HCT116 (cell line): ENCODE results near the gene ETV4. TPM values are rescaled to one million over a fixed set of nuclear protein-coding genes. Genes with fewer than 3 reads are reported as not detected.

Experiments used
- ATAC-seq: fragments of 200-7000 bp; cut with Tn5 transposase; 2 replicates; pipeline ENCODE4 v1.9.1; 2020; ENCODE audit warnings: mild to moderate bottlenecking, moderate library complexity
- BruUV-seq: library from RNA; stranded (reverse); fragments of 400-500 nt; replicated peaks from 2 replicates; lab custom pipeline; 2021; lab: Mats Ljungman, UMichigan
- CTCF ChIA-PET: fragments of 300-600 bp; sonication (Branson Sonifier 250); formaldehyde crosslinking; loops from one replicate; lab custom pipeline; 2021; ENCODE audit warnings: antibody characterized with exemption; lab: Charles Lee
- POLR2A ChIA-PET: fragments of 300-600, 350-600 bp; sonication (Branson Sonifier 250); formaldehyde crosslinking; loops from one replicate; lab custom pipeline; 2021; ENCODE audit warnings: antibody characterized with exemption; lab: Charles Lee
- RAD21 ChIA-PET, 2 experiments: fragments of 300-600 bp; sonication (Branson Sonifier 250); formaldehyde crosslinking; loops; one replicate each; lab custom pipeline; 2023; ENCODE audit warnings: low total read pairs in 2 of 2; ENCODE audit not compliant: uncharacterized antibody in 2 of 2, unreplicated experiment in 2 of 2, low non-redundant PET in 1 of 2; lab: Charles Lee
- DNase-seq: peaks from one replicate; pipeline ENCODE4 v3.0.0-alpha.2; 2010; ENCODE audit warnings: low read depth, low spot score
- H2AFZ ChIP-seq: fragments of 200-600 bp; shearing (Covaris generic), sonication (generic); 2 replicates; pipeline ENCODE4 v1.6.1; 2017; ENCODE audit warnings: low read depth, mixed run types, mixed read lengths, antibody characterized with exemption, low read length; ENCODE audit not compliant: poor library complexity, severe bottlenecking
- H3K27ac ChIP-seq: 2 replicates; pipeline ENCODE4 v1.5.1; 2012; ENCODE audit warnings: low read depth, low read length
- H3K27me3 ChIP-seq: fragments of 200-600 bp; sonication (generic); 2 replicates; pipeline ENCODE4 v1.6.1; 2016; ENCODE audit warnings: mixed run types, low read length, mixed read lengths; ENCODE audit not compliant: insufficient read depth
- H3K36me3 ChIP-seq, 2 experiments: fragments of 200-500 bp in 1 of 2; fragments of 200-600 bp in 1 of 2; sonication (Bioruptor generic) in 1 of 2; sonication (generic) in 1 of 2; 2 replicates each; pipeline versions ENCODE4 v1.5.1 to v1.6.1; 2014 to 2016; ENCODE audit warnings: low read length in 2 of 2, inconsistent platforms in 1 of 2, mixed read lengths in 1 of 2, mixed run types in 1 of 2; ENCODE audit not compliant: insufficient read depth in 2 of 2, control insufficient read depth in 1 of 2
- H3K4me1 ChIP-seq, 2 experiments: fragments of 200-600 bp in 1 of 2; sonication (generic) in 1 of 2; 2 replicates each; pipeline versions ENCODE4 v1.5.1 to v1.6.1; 2012 to 2017; ENCODE audit warnings: low read length in 2 of 2, inconsistent platforms in 1 of 2, mild to moderate bottlenecking in 1 of 2, mixed read lengths in 1 of 2, mixed run types in 1 of 2, moderate library complexity in 1 of 2; ENCODE audit not compliant: insufficient read depth in 2 of 2, control insufficient read depth in 1 of 2
- H3K4me2 ChIP-seq: fragments of 200-600 bp; sonication (generic); 2 replicates; pipeline ENCODE4 v1.6.1; 2017; ENCODE audit warnings: mixed run types, low read length, mixed read lengths
- H3K4me3 ChIP-seq, 2 experiments: fragments of 200-600 bp in 1 of 2; sonication (generic) in 1 of 2; replicated peaks in 1 of 2; 2 replicates each; pipeline ENCODE4 v1.5.1; 2011 to 2016; ENCODE audit warnings: low read length in 2 of 2, control low read depth in 1 of 2, low read depth in 1 of 2, mild to moderate bottlenecking in 1 of 2, mixed read lengths in 1 of 2, mixed run types in 1 of 2
- H3K79me2 ChIP-seq: fragments of 200-600 bp; sonication (generic); 2 replicates; pipeline ENCODE4 v1.6.1; 2017; ENCODE audit warnings: mild to moderate bottlenecking, mixed run types, low read length, moderate library complexity, mixed read lengths; ENCODE audit not compliant: insufficient read depth
- H3K9ac ChIP-seq: fragments of 200-600 bp; sonication (generic); 2 replicates; pipeline ENCODE4 v1.6.1; 2016; ENCODE audit warnings: low read length, mixed read lengths
- H3K9me2 ChIP-seq: fragments of 200-600 bp; sonication (generic), shearing (Covaris generic); 2 replicates; pipeline ENCODE4 v1.6.1; 2017; ENCODE audit warnings: mixed run types, mild to moderate bottlenecking, moderate library complexity; ENCODE audit not compliant: insufficient read depth
- H3K9me3 ChIP-seq, 2 experiments: fragments of 200-500 bp in 1 of 2; fragments of 200-600 bp in 1 of 2; sonication (Bioruptor generic) in 1 of 2; sonication (generic) in 1 of 2; 2 replicates each; pipeline ENCODE4 v1.6.1; 2014 to 2017; ENCODE audit warnings: low read length in 2 of 2, mixed read lengths in 2 of 2, inconsistent platforms in 1 of 2, low read depth in 1 of 2, mild to moderate bottlenecking in 1 of 2, mixed run types in 1 of 2, moderate library complexity in 1 of 2; ENCODE audit not compliant: control insufficient read depth in 1 of 2, insufficient read depth in 1 of 2
- H4K20me1 ChIP-seq: fragments of 200-600 bp; sonication (generic), shearing (Covaris generic); 2 replicates; pipeline ENCODE4 v1.6.1; 2017; ENCODE audit warnings: mixed run types, mild to moderate bottlenecking, moderate library complexity; ENCODE audit not compliant: insufficient read depth
- CTCF ChIP-seq, 3 experiments: fragments of 200-600 bp in 1 of 3; sonication (generic) in 1 of 3; IDR thresholded peaks in 2 of 3; conservative IDR thresholded peaks in 1 of 3; 2 replicates each; pipeline ENCODE4 v1.5.1; 2012 to 2017; ENCODE audit warnings: low read depth in 2 of 3, low read length in 2 of 3, antibody characterized with exemption in 1 of 3, borderline replicate concordance in 1 of 3, control low read depth in 1 of 3, mild to moderate bottlenecking in 1 of 3, mixed read lengths in 1 of 3, mixed run types in 1 of 3, moderate library complexity in 1 of 3; ENCODE audit not compliant: insufficient read depth in 1 of 3
- ELF1 ChIP-seq: IDR thresholded peaks from 2 replicates; pipeline ENCODE4 v1.6.1; 2012; ENCODE audit warnings: low read depth, borderline replicate concordance
- EZH2 ChIP-seq: fragments of 200-600 bp; sonication (generic); IDR thresholded peaks from 2 replicates; pipeline ENCODE4 v1.6.1; 2017; ENCODE audit warnings: antibody characterized with exemption, mixed run types
- EZH2phosphoT487 ChIP-seq: fragments of 200-600 bp; IDR thresholded peaks from 2 replicates; pipeline ENCODE4 v1.6.1; 2018; ENCODE audit warnings: antibody characterized with exemption, borderline replicate concordance
- RAD21 ChIP-seq: IDR thresholded peaks from 2 replicates; pipeline ENCODE4 v1.6.1; 2012; ENCODE audit warnings: low read depth, mild to moderate bottlenecking
- SIN3A ChIP-seq: IDR thresholded peaks from 2 replicates; pipeline ENCODE4 v1.6.1; 2012; ENCODE audit warnings: low read depth
- TCF7L2 ChIP-seq: IDR thresholded peaks from 2 replicates; pipeline ENCODE4 v1.7.0; 2011; ENCODE audit warnings: borderline replicate concordance, inconsistent platforms; ENCODE audit not compliant: insufficient read depth, insufficient read length; ENCODE audit errors: extremely low read depth
- YY1 ChIP-seq: IDR thresholded peaks from 2 replicates; pipeline ENCODE4 v1.6.1; 2011; ENCODE audit warnings: low read length, low read depth, moderate library complexity, mild to moderate bottlenecking; ENCODE audit not compliant: insufficient replicate concordance; ENCODE audit errors: extremely low read depth
- ZBTB33 ChIP-seq: IDR thresholded peaks from 2 replicates; pipeline ENCODE4 v1.6.1; 2011; ENCODE audit warnings: mild to moderate bottlenecking, low read length, moderate library complexity; ENCODE audit not compliant: insufficient replicate concordance; ENCODE audit errors: extremely low read depth
- ZNF274 ChIP-seq: fragments of 200-500 bp; sonication (Bioruptor generic); IDR thresholded peaks from 2 replicates; pipeline ENCODE4 v1.6.1; 2014; ENCODE audit warnings: mild to moderate bottlenecking, low read depth, low read length, inconsistent platforms
- intact Hi-C: fragments of 100-400 bp; cut with micrococcal nuclease; formaldehyde crosslinking; loops from 2 replicates; pipeline ENCODE4 v1.10.0; 2022
- total RNA-seq: library from RNA; stranded (reverse); gene quantifications from one replicate; pipeline ENCODE4 v1.2.1, GENCODE V29; 2021; ENCODE audit not compliant: unreplicated experiment

Gene ETV4
- total RNA-seq, 1 experiment from 2014 or later: 51.5 TPM

GRCh38 chr17:43588121-43588520 is 42.0 kb upstream of the ETV4 start:
- H3K79me2 ChIP-seq: no peaks in the 10 kb centered on the region
- DNase-seq (no peak), ATAC-seq (no peak)
- no peak overlapping the region for H3K4me2 ChIP-seq
- no peak overlapping the region for H3K4me3 ChIP-seq
- H3K9ac ChIP-seq: no peak overlapping the region
- no peaks in the 10 kb centered on the region for H3K9me2 ChIP-seq
- H3K36me3 ChIP-seq: no peaks in the 10 kb centered on the region
- no TSS peak for BruUV-seq
- H3K4me1 ChIP-seq: no peaks in the 10 kb centered on the region
- ChIA-PET RAD21 (no interaction called here), CTCF (no interaction called here), POLR2A (no interaction called here)
- intact Hi-C loops: no loop called here
- no peaks in the 10 kb centered on the region for H4K20me1 ChIP-seq
- no peak for TF ChIP-seq CTCF (IDR thresholded peaks at IDR 0.05 in 2 of 3, conservative IDR thresholded peaks at IDR 0.05 in 1 of 3; ENCODE audit: borderline replicate concordance in 1 of 3, insufficient read depth in 1 of 3, low read depth in 2 of 3, low read length in 2 of 3)
- TF ChIP-seq ZBTB33: no peak
- no peak for TF ChIP-seq RAD21
- no peak for TF ChIP-seq EZH2
- TF ChIP-seq SIN3A: no peak
- no peak for TF ChIP-seq EZH2phosphoT487
- TF ChIP-seq YY1: no peak
- TF ChIP-seq TCF7L2: no peak
- no peak for TF ChIP-seq ZNF274
- no peak for TF ChIP-seq ELF1
- H3K9me3 ChIP-seq: no peaks in the 10 kb centered on the region
- no peaks in the 10 kb centered on the region for H3K27me3 ChIP-seq
- H3K27ac ChIP-seq: no peak overlapping the region
- H2AFZ ChIP-seq: no peak overlapping the region
